ES-I3 (cell line): ENCODE data around the gene LRRN4CL.
"Not testable (repeated sequence)": the region's sequence is repeated elsewhere in the genome, so short reads cannot be mapped to it uniquely, and the experiment has no call there.

Experiments used
- H3K36me3 ChIP-seq: 2 replicates; pipeline ENCODE4 v1.6.1; 2013; ENCODE audit warnings: mild to moderate bottlenecking, low read length, control low read depth, moderate library complexity; ENCODE audit not compliant: insufficient read depth
- H3K4me1 ChIP-seq: 2 replicates; pipeline ENCODE4 v1.6.1; 2013; ENCODE audit warnings: mild to moderate bottlenecking, control low read depth, low read length; ENCODE audit not compliant: insufficient read depth
- H3K9ac ChIP-seq: 2 replicates; pipeline ENCODE4 v1.6.1; 2013; ENCODE audit warnings: low read depth, mild to moderate bottlenecking, low read length, moderate library complexity
- H3K9me3 ChIP-seq: 2 replicates; pipeline ENCODE4 v1.6.1; 2013; ENCODE audit warnings: mild to moderate bottlenecking, low read length, moderate library complexity; ENCODE audit not compliant: control insufficient read depth, insufficient read depth

The LRRN4CL gene

DNA sequence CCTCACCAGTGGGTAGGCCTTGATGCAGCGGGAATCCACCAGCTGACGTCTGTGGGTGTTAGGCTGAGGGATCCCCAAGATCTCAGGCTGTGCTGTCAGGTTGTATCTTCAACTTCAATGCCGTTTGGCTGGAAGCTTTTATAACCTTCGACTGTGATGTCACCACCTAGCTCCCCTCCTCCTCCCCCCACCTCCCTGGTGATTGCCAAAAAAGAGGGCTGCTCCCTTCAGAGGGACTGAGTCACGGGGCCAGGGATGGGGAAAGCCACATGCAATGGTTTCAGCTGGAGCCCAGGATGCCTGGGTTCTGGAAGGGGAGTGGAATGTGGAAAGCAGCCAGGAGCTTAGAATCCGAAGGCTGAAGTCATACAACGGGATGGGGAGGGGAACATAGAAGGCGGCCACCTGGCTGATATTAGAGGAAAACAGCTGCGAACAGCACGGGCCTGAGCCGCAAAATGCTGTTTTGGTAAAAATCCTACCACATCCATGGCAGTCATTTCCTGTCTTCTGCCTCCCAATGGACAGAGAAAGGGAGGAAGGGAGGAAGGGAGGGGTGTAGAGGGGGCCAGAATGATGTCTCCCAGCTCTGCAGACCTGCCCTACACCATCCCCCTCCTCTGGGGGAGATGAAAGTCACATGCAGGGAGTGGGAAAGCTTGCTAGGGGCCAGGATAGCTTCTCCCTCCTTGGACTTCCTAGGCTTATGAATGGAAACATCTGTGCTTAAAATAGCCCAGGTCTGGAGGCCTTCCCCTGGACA is at the start of gene LRRN4CL:
Gene LRRN4CL (minus strand): TSS at position 110 of the 763 bp plus-strand sequence. CDS start 1,022 bp downstream, outside the sequence.
- Histone ChIP-seq H3K4me1 (peaks cover 18% of the 10 kb centered on the region), H3K9me3 (no peaks in the 10 kb centered on the region), H3K36me3 (peaks cover 8% of the 10 kb centered on the region), H3K9ac (no peak within 1 kb of the TSS)

- H3K9me3 ChIP-seq = no peaks in the 10 kb centered on the region
- H3K4me1 ChIP-seq = no peaks in the 10 kb centered on the region
- no peak overlapping the region for H3K9ac ChIP-seq
- peaks cover 10% of the 10 kb centered on the region for H3K36me3 ChIP-seq
Observed at GRCh38 chr11:62737196-62737595, 47.9 kb upstream of the LRRN4CL start.

DNA sequence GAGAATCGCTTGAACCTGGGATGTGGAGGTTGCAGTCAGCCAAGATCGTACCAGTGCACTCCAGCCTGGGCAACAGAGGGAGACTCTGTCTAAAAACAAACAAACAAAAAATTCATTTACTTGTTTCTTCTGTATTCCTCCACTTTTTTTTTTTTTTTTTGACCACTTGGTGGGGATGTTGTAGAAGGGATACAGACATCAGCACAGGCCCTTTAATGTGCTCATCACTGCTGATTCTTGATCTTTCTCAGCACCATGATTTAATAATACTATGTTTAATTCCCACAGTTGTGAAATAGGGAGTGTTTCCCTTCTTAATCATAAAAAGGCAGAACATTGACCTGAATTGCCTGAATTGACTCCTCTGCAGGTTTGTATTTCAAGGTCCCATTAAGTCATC is 43.5 kb upstream of the LRRN4CL start:
- no peaks in the 10 kb centered on the region for H3K9me3 ChIP-seq
- H3K4me1 ChIP-seq = no peaks in the 10 kb centered on the region
- no peak overlapping the region for H3K9ac ChIP-seq
- H3K36me3 ChIP-seq = no peaks in the 10 kb centered on the region; the same call in none of the 2 replicates

DNA sequence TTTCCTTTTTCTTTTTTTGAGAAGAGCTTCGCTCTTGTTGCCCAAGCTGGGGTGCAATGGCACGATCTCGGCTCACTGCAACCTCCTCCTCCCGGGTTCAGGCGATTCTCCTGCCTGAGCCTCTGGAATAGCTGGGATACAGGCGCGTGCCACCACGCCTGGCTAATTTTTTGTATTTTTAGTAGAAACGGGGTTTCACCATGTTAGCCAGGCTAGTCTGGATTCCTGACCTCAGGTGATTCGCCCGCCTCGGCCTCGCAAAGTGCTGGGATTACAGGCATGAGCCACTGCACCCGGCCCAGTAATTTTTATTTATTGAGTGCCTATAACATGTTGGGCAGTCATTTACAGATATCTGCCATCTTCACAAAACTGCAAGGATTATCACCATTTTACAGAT is 40.7 kb upstream of the LRRN4CL start:
- H3K36me3 ChIP-seq, H3K4me1 ChIP-seq, H3K9ac ChIP-seq, H3K9me3 ChIP-seq: not testable (repeated sequence)

GRCh38 chr11:62728171-62728988 is 39.0 kb upstream of the LRRN4CL start, which contains the start of gene TTC9C:
TTC9C (plus strand) TSS chr11:62728486; CDS start chr11:62728849, 363 bp downstream.
- H3K9ac ChIP-seq = peak within 1 kb of the TSS; percentile 69
- no peaks in the 10 kb centered on the region for H3K9me3 ChIP-seq
- H3K36me3 ChIP-seq = peaks cover 9% of the 10 kb centered on the region
- H3K4me1 ChIP-seq = no peaks in the 10 kb centered on the region; the same call in 1 of the 2 replicates

DNA sequence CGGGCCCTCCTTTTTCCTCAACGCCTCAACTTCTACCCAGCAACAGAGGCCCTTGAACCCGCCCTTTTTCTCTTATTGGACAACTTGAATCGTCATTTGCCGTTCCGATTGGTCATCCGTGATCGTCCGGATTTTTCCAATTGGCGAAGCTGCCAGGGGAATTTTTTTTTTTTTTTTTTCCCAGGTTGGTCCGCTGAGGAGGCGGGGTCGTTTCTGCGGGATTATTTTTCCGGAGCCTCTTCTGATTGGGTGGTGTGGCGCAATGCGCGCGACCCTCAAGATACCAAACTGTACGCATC is 38.5 kb upstream of the LRRN4CL start:
- H3K4me1 ChIP-seq = no peaks in the 10 kb centered on the region; the same call in 1 of the 2 replicates
- H3K9me3 ChIP-seq = no peaks in the 10 kb centered on the region
- peak overlapping the region; percentile 69 for H3K9ac ChIP-seq
- peaks cover 13% of the 10 kb centered on the region for H3K36me3 ChIP-seq

- H3K4me1 ChIP-seq = no peaks in the 10 kb centered on the region; the same call in 1 of the 2 replicates
- peak within 1 kb of the TSS; percentile 69 for H3K9ac ChIP-seq
- H3K36me3 ChIP-seq = peaks cover 18% of the 10 kb centered on the region
- H3K9me3 ChIP-seq = no peaks in the 10 kb centered on the region
Observed at GRCh38 chr11:62727165-62727871, 38.0 kb upstream of the LRRN4CL start, which contains the start of gene HNRNPUL2. HNRNPUL2 (minus strand) TSS chr11:62727457; CDS start chr11:62727156, 301 bp downstream.

DNA sequence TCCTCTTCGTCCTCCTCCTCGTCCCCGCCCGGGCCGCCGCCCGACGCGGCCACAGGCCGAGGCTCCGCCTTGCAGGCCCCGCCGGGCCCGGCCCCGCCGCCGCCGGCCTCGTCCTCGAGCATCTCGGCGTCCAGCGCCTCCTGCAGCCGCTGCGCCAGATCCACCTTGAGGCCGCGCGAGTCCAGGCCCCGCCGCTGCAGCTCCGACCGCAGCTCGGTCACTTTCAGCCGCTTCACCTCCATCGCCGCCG is 37.5 kb upstream of the LRRN4CL start:
- H3K4me1 ChIP-seq = no peaks in the 10 kb centered on the region; the same call in 1 of the 2 replicates
- H3K36me3 ChIP-seq = peaks cover 22% of the 10 kb centered on the region
- peak overlapping the region; percentile 69 for H3K9ac ChIP-seq
- H3K9me3 ChIP-seq = no peaks in the 10 kb centered on the region

DNA sequence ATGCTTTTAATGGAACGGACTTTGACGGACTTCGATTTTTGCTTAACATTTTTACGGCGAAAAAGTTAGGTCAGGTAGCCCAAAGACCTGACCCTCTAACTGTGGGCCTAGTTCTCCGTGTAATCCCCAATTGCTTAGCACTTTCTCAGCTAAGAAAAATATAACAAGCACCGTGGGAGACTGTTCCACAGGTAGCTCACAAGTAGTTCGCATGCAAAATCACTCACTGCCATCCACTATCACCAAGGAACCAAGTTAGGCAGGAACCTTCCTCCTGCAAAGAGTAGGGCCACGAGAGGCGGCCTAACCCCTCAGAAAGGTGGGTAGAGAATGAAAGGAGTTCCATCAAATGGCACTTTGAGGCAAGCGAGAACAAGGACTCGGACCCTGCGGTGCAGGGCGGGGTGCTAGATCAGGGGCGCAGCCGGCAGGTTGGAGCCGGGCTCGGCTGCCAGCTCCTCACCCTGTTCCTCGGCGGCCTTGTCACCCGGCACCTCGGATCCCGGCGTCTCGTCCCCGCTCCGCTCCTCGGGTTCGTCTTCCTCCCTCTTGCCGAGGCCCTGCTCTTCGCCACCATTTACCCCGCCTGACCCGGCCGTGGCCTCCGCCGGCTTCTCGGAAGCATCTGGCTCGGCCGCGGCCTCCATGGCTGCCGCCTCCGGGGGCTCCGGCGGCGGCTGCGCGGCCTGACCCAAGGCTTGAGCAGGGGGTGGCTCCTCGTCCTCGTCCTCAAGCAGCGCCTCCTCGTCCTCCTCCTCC is 37.0 kb upstream of the LRRN4CL start:
- Histone ChIP-seq H3K9ac (peak overlapping the region; percentile 69), H3K9me3 (no peaks in the 10 kb centered on the region), H3K4me1 (no peaks in the 10 kb centered on the region; the same call in 1 of the 2 replicates), H3K36me3 (peaks cover 27% of the 10 kb centered on the region)

- Histone ChIP-seq H3K4me1 (no peaks in the 10 kb centered on the region; the same call in 1 of the 2 replicates), H3K36me3 (peaks cover 34% of the 10 kb centered on the region), H3K9ac (peak overlapping the region; percentile 69), H3K9me3 (no peaks in the 10 kb centered on the region)
Observed at GRCh38 chr11:62725646-62726045, 36.3 kb upstream of the LRRN4CL start.

DNA sequence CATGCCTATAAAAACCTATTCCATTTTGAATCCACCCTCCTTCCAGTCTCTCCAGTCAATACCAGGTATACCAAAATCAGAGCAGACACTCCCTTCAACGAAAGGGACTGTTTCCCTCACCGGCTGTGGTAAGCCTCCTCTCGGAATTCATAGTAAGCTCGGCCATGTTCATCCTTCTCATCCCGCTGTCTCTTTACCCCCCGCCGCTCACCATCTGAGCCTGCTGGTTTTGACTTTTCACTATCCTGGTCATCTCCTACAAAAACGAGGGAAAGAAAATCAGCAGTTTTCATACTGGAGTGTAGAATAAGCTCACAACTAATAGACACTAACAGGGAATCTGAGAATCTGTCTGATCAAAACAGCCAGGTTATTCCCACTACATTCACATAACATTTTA is 34.8 kb upstream of the LRRN4CL start:
- H3K9me3 ChIP-seq = no peaks in the 10 kb centered on the region
- H3K4me1 ChIP-seq = no peaks in the 10 kb centered on the region; the same call in 1 of the 2 replicates
- H3K9ac ChIP-seq = no peak overlapping the region
- H3K36me3 ChIP-seq = peaks cover 45% of the 10 kb centered on the region

DNA sequence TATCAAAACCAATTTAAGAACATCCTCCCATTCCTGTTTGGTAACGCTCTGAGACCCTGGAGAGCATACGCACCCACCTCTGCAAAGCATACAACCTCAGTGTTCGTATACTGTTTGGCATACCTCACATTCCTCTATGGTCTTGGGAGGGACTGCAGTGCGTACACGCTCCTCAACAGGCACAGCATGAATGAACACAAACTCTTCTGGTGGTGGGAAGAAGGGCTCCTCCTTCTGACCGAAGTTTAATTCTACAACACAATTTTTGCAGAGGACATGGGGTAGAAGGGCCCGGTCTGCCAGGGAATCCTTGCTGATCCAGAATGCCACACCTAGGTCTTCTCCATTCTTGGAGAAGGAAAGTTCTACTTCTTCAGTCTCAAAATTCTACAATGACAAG is 32.7 kb upstream of the LRRN4CL start:
- Histone ChIP-seq H3K4me1 (no peaks in the 10 kb centered on the region; the same call in 1 of the 2 replicates), H3K36me3 (peaks cover 46% of the 10 kb centered on the region), H3K9ac (no peak overlapping the region), H3K9me3 (no peaks in the 10 kb centered on the region)

DNA sequence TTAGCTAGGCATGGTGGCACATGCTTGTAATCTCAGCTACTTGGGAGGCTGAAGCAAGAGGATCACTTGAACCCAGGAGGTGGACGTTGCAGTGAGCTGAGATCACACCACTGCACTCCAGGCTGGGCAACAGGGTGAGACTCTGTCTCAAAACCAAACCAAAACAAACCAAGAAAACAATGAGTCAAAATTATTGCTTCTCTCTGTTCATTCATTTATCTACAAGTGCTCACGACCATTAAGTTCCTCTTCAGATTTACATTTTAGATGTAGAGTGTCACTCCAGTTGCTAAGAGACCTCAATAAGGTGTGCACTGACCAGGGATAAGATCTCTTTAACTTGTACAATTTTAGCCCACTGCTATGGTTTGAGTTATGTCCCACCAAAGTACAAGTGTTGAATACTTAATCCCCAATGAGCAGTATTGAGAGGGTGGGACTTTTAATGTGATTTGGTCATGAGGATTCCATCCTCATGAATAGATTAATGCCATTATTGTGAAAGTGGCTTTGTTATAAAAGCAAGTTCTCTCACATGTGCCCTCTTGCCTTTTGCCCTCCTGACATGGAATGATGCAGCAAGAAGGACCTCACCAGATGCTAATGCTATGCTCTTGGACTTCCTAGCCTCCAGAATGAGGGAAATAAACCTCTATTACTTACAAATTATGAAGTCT is 30.1 kb upstream of the LRRN4CL start:
- H3K9me3 ChIP-seq = no peaks in the 10 kb centered on the region
- H3K36me3 ChIP-seq = peaks cover 68% of the 10 kb centered on the region
- no peak overlapping the region for H3K9ac ChIP-seq
- H3K4me1 ChIP-seq = no peaks in the 10 kb centered on the region
